SK-N-MC (cell line): ENCODE measurements around the gene ZKSCAN3.

Experiments
- EZH2 ChIP-seq: fragments of 200-600 bp; sonication (generic); IDR thresholded peaks from one replicate; pipeline ENCODE4 v1.6.1; 2017; ENCODE audit warnings: antibody characterized with exemption
- FOXP2 ChIP-seq: optimal IDR thresholded peaks from 2 replicates; pipeline ENCODE3; 2011; ENCODE audit warnings: mild to moderate bottlenecking, moderate library complexity; ENCODE audit not compliant: insufficient read depth; ENCODE audit errors: extremely low read length, control extremely low read depth
- POLR2AphosphoS5 ChIP-seq: IDR thresholded peaks from 2 replicates; pipeline ENCODE4 v1.6.1; 2012; ENCODE audit warnings: mild to moderate bottlenecking, low read depth, low read length, borderline replicate concordance

GRCh38 chr6:28353356-28353755, 3.6 kb downstream of the ZKSCAN3 start:
- TF ChIP-seq EZH2 (no peak), FOXP2 (no peak), POLR2AphosphoS5 (no peak)
